DND-41 (cell line): ENCODE measurements around the gene C10orf95.

Source experiments
- EZH2 ChIP-seq: IDR thresholded peaks from 3 replicates; pipeline ENCODE4 v1.6.1; 2012; ENCODE audit warnings: borderline replicate concordance, low read depth, mild to moderate bottlenecking, moderate library complexity, low read length, inconsistent platforms; ENCODE audit not compliant: severe bottlenecking
- TF ChIP-seq, protein P1 (sequence below): IDR thresholded peaks from 2 replicates; pipeline ENCODE4 v1.5.1; 2012; ENCODE audit warnings: borderline replicate concordance, low read length, moderate library complexity, mild to moderate bottlenecking; ENCODE audit not compliant: poor library complexity, severe bottlenecking; ENCODE audit errors: extremely low read depth

DNA sequence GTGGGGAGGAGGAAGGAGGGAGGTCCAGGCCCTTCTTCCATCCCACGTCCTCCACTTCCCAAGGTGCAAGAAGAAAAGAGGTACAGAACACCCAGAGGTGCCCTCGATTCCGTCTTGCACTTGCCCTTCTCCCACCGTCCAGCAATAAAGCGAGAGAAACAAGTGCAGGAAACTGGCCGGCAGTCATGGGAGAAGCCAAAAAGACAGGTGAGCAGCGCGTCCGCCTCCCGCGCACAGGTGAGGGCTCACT, 1.3 kb downstream of the C10orf95 start:
- TF ChIP-seq, protein P1, sequence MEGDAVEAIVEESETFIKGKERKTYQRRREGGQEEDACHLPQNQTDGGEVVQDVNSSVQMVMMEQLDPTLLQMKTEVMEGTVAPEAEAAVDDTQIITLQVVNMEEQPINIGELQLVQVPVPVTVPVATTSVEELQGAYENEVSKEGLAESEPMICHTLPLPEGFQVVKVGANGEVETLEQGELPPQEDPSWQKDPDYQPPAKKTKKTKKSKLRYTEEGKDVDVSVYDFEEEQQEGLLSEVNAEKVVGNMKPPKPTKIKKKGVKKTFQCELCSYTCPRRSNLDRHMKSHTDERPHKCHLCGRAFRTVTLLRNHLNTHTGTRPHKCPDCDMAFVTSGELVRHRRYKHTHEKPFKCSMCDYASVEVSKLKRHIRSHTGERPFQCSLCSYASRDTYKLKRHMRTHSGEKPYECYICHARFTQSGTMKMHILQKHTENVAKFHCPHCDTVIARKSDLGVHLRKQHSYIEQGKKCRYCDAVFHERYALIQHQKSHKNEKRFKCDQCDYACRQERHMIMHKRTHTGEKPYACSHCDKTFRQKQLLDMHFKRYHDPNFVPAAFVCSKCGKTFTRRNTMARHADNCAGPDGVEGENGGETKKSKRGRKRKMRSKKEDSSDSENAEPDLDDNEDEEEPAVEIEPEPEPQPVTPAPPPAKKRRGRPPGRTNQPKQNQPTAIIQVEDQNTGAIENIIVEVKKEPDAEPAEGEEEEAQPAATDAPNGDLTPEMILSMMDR = no peak
- TF ChIP-seq EZH2 = no peak
